ENCODE data around the gene DISP3.

DISP3 gene

GRCh38 chr1:11450310-11450709, 28.6 kb upstream of the DISP3 start:
- no peak for DNase-seq
- in situ Hi-C loops (cut with HindIII; ENCODE audit: low pct_ligation_motif_present, low sequenced_read_pairs) = no loop called here
- no peak for TF ChIP-seq CTCF (IDR thresholded peaks at IDR 0.05; ENCODE audit: low read depth, low read length, missing control alignments)
- Histone ChIP-seq H3K4me3 (ENCODE audit: low read depth, low read length) (no peak overlapping the region), H3K27me3 (replicated peaks) (peaks cover 1% of the 10 kb centered on the region), H3K36me3 (replicated peaks) (no peaks in the 10 kb centered on the region), H3K27ac (no peak overlapping the region)

DNA sequence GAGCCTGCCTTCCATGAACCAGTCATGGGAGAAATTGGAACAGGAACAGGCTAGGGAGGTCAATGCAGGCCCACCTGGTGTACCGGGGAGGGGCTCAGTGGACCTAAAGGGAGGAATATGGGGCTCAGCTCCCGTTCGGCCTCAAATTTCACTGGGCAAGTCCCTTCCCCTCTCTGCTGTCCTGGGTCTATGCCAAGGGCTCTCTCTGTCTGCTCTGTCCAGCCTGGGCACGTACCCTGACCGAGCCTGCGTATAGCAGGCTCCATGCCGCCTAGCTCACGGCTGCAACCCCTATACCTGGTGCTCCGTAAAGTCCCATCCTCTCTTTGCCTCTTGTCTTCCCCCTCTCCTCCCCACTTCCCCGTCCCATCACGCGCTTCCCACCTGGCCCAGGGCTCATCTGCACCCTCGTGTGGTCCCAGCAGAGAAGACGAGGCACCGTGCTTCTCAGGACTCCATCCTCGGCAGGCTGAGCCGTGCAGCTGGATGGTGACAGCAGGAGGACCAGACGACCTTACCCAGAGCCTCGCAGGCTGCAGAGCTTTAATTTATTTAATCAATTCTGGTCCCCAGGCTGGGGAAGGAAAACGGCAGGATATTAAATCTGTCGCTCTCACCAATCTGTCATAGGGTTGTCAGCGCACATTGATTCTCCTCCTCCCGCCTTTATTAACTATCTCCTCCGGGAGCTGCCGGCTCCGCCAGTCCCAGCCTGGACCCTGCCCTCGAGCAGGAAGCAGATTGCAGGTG, 25.0 kb upstream of the DISP3 start:
- no peaks in the 10 kb centered on the region for H3K36me3 ChIP-seq (replicated peaks)
- H3K27me3 ChIP-seq (replicated peaks) = peaks cover 1% of the 10 kb centered on the region
- TF ChIP-seq CTCF (IDR thresholded peaks at IDR 0.05; ENCODE audit: low read depth, low read length, missing control alignments) = no peak
- DNase-seq = no peak
- H3K27ac ChIP-seq = no peak overlapping the region
- in situ Hi-C loops (cut with HindIII; ENCODE audit: low pct_ligation_motif_present, low sequenced_read_pairs) = no loop called here
- H3K4me3 ChIP-seq (ENCODE audit: low read depth, low read length) = no peak overlapping the region

- Histone ChIP-seq H3K4me3 (ENCODE audit: low read depth, low read length) (no peak overlapping the region), H3K27me3 (replicated peaks) (no peaks in the 10 kb centered on the region), H3K36me3 (replicated peaks) (no peaks in the 10 kb centered on the region), H3K27ac (no peak overlapping the region)
- in situ Hi-C loops (cut with HindIII; ENCODE audit: low pct_ligation_motif_present, low sequenced_read_pairs) = no loop called here
- DNase-seq = no peak
- no peak for TF ChIP-seq CTCF (IDR thresholded peaks at IDR 0.05; ENCODE audit: low read depth, low read length, missing control alignments)
Observed at GRCh38 chr1:11455967-11456570, 22.9 kb upstream of the DISP3 start.

- no peak for TF ChIP-seq CTCF (IDR thresholded peaks at IDR 0.05; ENCODE audit: low read depth, low read length, missing control alignments)
- in situ Hi-C loops (cut with HindIII; ENCODE audit: low pct_ligation_motif_present, low sequenced_read_pairs) = no loop called here
- no peak for DNase-seq
- Histone ChIP-seq H3K27me3 (replicated peaks) (peaks cover 2% of the 10 kb centered on the region), H3K4me3 (ENCODE audit: low read depth, low read length) (no peak overlapping the region), H3K36me3 (replicated peaks) (no peaks in the 10 kb centered on the region), H3K27ac (no peak overlapping the region)
Observed at GRCh38 chr1:11456965-11457364, 22.0 kb upstream of the DISP3 start.

- TF ChIP-seq CTCF (IDR thresholded peaks at IDR 0.05; ENCODE audit: low read depth, low read length, missing control alignments) = no peak
- in situ Hi-C loops (cut with HindIII; ENCODE audit: low pct_ligation_motif_present, low sequenced_read_pairs) = no loop called here
- no peak overlapping the region for H3K4me3 ChIP-seq (ENCODE audit: low read depth, low read length)
- peaks cover 4% of the 10 kb centered on the region for H3K27me3 ChIP-seq (replicated peaks)
- no peak for DNase-seq
- no peaks in the 10 kb centered on the region for H3K36me3 ChIP-seq (replicated peaks)
- H3K27ac ChIP-seq = no peak overlapping the region
Observed at GRCh38 chr1:11458811-11459275, 20.1 kb upstream of the DISP3 start.

All from brain microvascular endothelial cell (primary cell).